ENCODE data around the gene LRP2BP. TPM values are rescaled to one million over a fixed set of nuclear protein-coding genes. Genes with fewer than 3 reads are reported as not detected.

Gene LRP2BP
- total RNA-seq, 2 experiments from 2014 or later, result 0.60 to 1.4 TPM

DNA sequence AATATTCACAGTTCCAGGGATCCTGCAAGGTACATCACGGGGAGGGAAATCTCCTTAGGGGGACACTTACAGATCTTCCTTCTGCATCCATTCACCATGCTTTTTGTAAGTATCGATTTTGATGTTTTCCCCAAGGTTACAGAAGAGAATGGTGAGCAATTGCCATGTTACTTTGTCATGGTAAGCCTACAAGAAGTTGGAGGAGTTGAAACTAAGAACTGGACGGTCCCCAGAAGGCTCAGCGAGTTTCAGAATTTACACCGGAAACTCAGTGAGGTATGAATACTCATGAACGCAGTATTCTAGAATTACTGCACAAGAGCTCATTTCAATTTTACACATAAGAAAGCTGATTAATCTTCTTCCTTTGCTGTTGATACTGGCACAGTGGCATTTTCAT is 53.9 kb downstream of the LRP2BP start:
- H4K20me1 ChIP-seq (ENCODE audit: insufficient read depth, low read length), result no peaks in the 10 kb centered on the region
- no TSS peak for BruUV-seq (replicated peaks)
- peaks cover 72% of the 10 kb centered on the region for H3K36me3 ChIP-seq (ENCODE audit: insufficient read depth, low read length)
- no peak overlapping the region for H3K27ac ChIP-seq (ENCODE audit: low read depth, low read length, poor library complexity, severe bottlenecking)
- peaks cover 12% of the 10 kb centered on the region; the same call in 1 of the 2 replicates for H3K9me3 ChIP-seq (ENCODE audit: low read length)
- ChIA-PET CTCF (ENCODE audit: unreplicated experiment) (interaction anchor here (1.3 kb wide), 1 partner anchor 33 kb away, joined by 4 read pairs; no protein-coding TSS in a partner anchor), POLR2A (interaction anchor here (0.7 to 0.9 kb wide), 2 partner anchors 9 to 1665 kb away, joined by 3 read pairs; no protein-coding TSS in a partner anchor)
- H3K4me1 ChIP-seq (ENCODE audit: insufficient read depth, low read length, poor library complexity, severe bottlenecking), result peaks cover 25% of the 10 kb centered on the region
- H3K79me2 ChIP-seq (ENCODE audit: insufficient read depth, low read depth, low read length), result no peaks in the 10 kb centered on the region
- DNase-seq (ENCODE audit: low spot score), result no peak
- no peaks in the 10 kb centered on the region for H3K9me2 ChIP-seq (ENCODE audit: insufficient read depth, low read length)
- intact Hi-C loops (cut with micrococcal nuclease; ENCODE audit: unreplicated experiment), result no loop called here
- H3K4me3 ChIP-seq (ENCODE audit: low read depth, low read length, poor library complexity, severe bottlenecking), result no peak overlapping the region
- no peak overlapping the region for H3K4me2 ChIP-seq (ENCODE audit: low read length)
- TF ChIP-seq EZH2phosphoT487 (IDR thresholded peaks at IDR 0.05; ENCODE audit: borderline replicate concordance, low read depth, low read length), result no peak
- TF ChIP-seq, protein P1, sequence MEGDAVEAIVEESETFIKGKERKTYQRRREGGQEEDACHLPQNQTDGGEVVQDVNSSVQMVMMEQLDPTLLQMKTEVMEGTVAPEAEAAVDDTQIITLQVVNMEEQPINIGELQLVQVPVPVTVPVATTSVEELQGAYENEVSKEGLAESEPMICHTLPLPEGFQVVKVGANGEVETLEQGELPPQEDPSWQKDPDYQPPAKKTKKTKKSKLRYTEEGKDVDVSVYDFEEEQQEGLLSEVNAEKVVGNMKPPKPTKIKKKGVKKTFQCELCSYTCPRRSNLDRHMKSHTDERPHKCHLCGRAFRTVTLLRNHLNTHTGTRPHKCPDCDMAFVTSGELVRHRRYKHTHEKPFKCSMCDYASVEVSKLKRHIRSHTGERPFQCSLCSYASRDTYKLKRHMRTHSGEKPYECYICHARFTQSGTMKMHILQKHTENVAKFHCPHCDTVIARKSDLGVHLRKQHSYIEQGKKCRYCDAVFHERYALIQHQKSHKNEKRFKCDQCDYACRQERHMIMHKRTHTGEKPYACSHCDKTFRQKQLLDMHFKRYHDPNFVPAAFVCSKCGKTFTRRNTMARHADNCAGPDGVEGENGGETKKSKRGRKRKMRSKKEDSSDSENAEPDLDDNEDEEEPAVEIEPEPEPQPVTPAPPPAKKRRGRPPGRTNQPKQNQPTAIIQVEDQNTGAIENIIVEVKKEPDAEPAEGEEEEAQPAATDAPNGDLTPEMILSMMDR (conservative IDR thresholded peaks at IDR 0.05; ENCODE audit: low read length), result no peak
- H2AFZ ChIP-seq (ENCODE audit: low read length), result no peak overlapping the region

DNA sequence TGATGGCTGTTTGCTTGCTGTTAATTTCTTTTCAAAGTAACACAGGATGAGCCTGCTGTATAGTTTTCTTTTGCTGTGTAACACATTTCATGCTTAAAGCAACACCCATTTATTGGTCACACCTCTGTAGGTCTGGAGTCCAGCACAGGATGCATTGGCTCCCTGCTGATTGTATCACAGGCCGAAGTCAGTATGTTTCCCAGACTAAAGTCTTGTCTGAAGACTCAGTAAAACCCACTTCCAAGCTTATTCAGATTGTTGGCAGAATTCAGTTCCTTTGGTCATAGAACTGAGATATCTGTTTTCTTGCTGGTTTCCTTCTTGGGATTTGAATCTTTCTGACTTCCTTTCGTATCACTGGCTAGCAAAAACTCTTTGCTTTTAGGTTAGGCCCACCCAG is 54.3 kb downstream of the LRP2BP start:
- BruUV-seq (replicated peaks), result no TSS peak

GRCh38 chr4:185339941-185340340 is 55.8 kb downstream of the LRP2BP start:
- DNase-seq (ENCODE audit: low spot score), result no peak
- Histone ChIP-seq H3K4me2 (ENCODE audit: low read length) (no peak overlapping the region), H4K20me1 (ENCODE audit: insufficient read depth, low read length) (no peaks in the 10 kb centered on the region), H3K27ac (ENCODE audit: low read depth, low read length, poor library complexity, severe bottlenecking) (no peak overlapping the region), H2AFZ (ENCODE audit: low read length) (no peak overlapping the region), H3K4me3 (ENCODE audit: low read depth, low read length, poor library complexity, severe bottlenecking) (no peak overlapping the region), H3K9me2 (ENCODE audit: insufficient read depth, low read length) (no peaks in the 10 kb centered on the region), H3K79me2 (ENCODE audit: insufficient read depth, low read depth, low read length) (no peaks in the 10 kb centered on the region), H3K36me3 (ENCODE audit: insufficient read depth, low read length) (peaks cover 59% of the 10 kb centered on the region), H3K4me1 (ENCODE audit: insufficient read depth, low read length, poor library complexity, severe bottlenecking) (peaks cover 15% of the 10 kb centered on the region), H3K9me3 (ENCODE audit: low read length) (peaks cover 12% of the 10 kb centered on the region; the same call in 1 of the 2 replicates)
- TF ChIP-seq, protein P1 (conservative IDR thresholded peaks at IDR 0.05; ENCODE audit: low read length), result no peak
- no peak for TF ChIP-seq EZH2phosphoT487 (IDR thresholded peaks at IDR 0.05; ENCODE audit: borderline replicate concordance, low read depth, low read length)
- intact Hi-C loops (cut with micrococcal nuclease; ENCODE audit: unreplicated experiment), result no loop called here
- POLR2A ChIA-PET, result no interaction called here
- CTCF ChIA-PET (ENCODE audit: unreplicated experiment), result no interaction called here
- no TSS peak for BruUV-seq (replicated peaks)

More for the DNA sequence above, 54.3 kb downstream of the LRP2BP start:
- peaks cover 25% of the 10 kb centered on the region for H3K4me1 ChIP-seq (ENCODE audit: insufficient read depth, low read length, poor library complexity, severe bottlenecking)
- no peaks in the 10 kb centered on the region for H4K20me1 ChIP-seq (ENCODE audit: insufficient read depth, low read length)
- peaks cover 12% of the 10 kb centered on the region; the same call in 1 of the 2 replicates for H3K9me3 ChIP-seq (ENCODE audit: low read length)
- H3K27ac ChIP-seq (ENCODE audit: low read depth, low read length, poor library complexity, severe bottlenecking), result no peak overlapping the region
- H3K9me2 ChIP-seq (ENCODE audit: insufficient read depth, low read length), result no peaks in the 10 kb centered on the region
- CTCF ChIA-PET (ENCODE audit: unreplicated experiment), result interaction anchor here (1.3 kb wide), 1 partner anchor 33 kb away, joined by 4 read pairs; no protein-coding TSS in a partner anchor
- H2AFZ ChIP-seq (ENCODE audit: low read length), result no peak overlapping the region
- TF ChIP-seq, protein P1 (conservative IDR thresholded peaks at IDR 0.05; ENCODE audit: low read length), result no peak
- no peak for DNase-seq (ENCODE audit: low spot score)
- no peaks in the 10 kb centered on the region for H3K79me2 ChIP-seq (ENCODE audit: insufficient read depth, low read depth, low read length)
- POLR2A ChIA-PET, result no interaction called here
- peaks cover 68% of the 10 kb centered on the region for H3K36me3 ChIP-seq (ENCODE audit: insufficient read depth, low read length)
- H3K4me2 ChIP-seq (ENCODE audit: low read length), result no peak overlapping the region
- intact Hi-C loops (cut with micrococcal nuclease; ENCODE audit: unreplicated experiment), result no loop called here
- no peak overlapping the region for H3K4me3 ChIP-seq (ENCODE audit: low read depth, low read length, poor library complexity, severe bottlenecking)

Data from OCI-LY7 (cell line).